Loucy (cell line): ENCODE results near the gene MGRN1.

Source experiments
- H2AFZ ChIP-seq: fragments of 200-600 bp; sonication (generic); 2 replicates; pipeline ENCODE4 v1.6.0; 2016; ENCODE audit warnings: antibody characterized with exemption, mild to moderate bottlenecking, low read length, moderate library complexity
- H3F3A ChIP-seq: fragments of 200-600 bp; 2 replicates; pipeline ENCODE4 v1.6.0; 2016; ENCODE audit warnings: antibody characterized with exemption, low read depth, mild to moderate bottlenecking
- H3K27me3 ChIP-seq: fragments of 200-600 bp; sonication (generic); 2 replicates; pipeline ENCODE4 v1.6.1; 2014; ENCODE audit warnings: low read length, mild to moderate bottlenecking; ENCODE audit not compliant: insufficient read depth, poor library complexity, severe bottlenecking
- H3K36me3 ChIP-seq: fragments of 200-600 bp; sonication (generic); 2 replicates; pipeline ENCODE4 v1.6.1; 2016; ENCODE audit warnings: low read length; ENCODE audit not compliant: insufficient read depth
- H3K4me1 ChIP-seq: fragments of 200-600 bp; sonication (generic); 2 replicates; pipeline ENCODE4 v1.5.1; 2014; ENCODE audit warnings: low read length, mild to moderate bottlenecking; ENCODE audit not compliant: insufficient read depth, poor library complexity, severe bottlenecking
- H3K4me2 ChIP-seq: fragments of 200-600 bp; sonication (generic); 2 replicates; pipeline ENCODE4 v1.6.0; 2014; ENCODE audit warnings: antibody characterized with exemption, low read length, low read depth, mild to moderate bottlenecking; ENCODE audit not compliant: poor library complexity, severe bottlenecking
- H3K4me3 ChIP-seq: fragments of 200-600 bp; sonication (generic); 2 replicates; pipeline ENCODE4 v1.5.1; 2014; ENCODE audit warnings: low read length, mild to moderate bottlenecking, mixed read lengths; ENCODE audit not compliant: poor library complexity, severe bottlenecking
- H3K79me2 ChIP-seq: fragments of 200-600 bp; sonication (generic); 2 replicates; pipeline ENCODE4 v1.6.1; 2014; ENCODE audit warnings: low read length; ENCODE audit not compliant: insufficient read depth
- H3K9ac ChIP-seq: fragments of 200-600 bp; sonication (generic); 2 replicates; pipeline ENCODE4 v1.6.0; 2014; ENCODE audit warnings: mild to moderate bottlenecking, low read depth, low read length, moderate library complexity; ENCODE audit not compliant: poor library complexity, severe bottlenecking
- H3K9me2 ChIP-seq: fragments of 200-600 bp; sonication (generic); replicated peaks from 2 replicates; pipeline ENCODE4 v1.6.1; 2016; ENCODE audit warnings: low read depth, low read length, mixed read lengths
- H3K9me3 ChIP-seq: fragments of 200-600 bp; sonication (generic); 2 replicates; pipeline ENCODE4 v1.6.1; 2014; ENCODE audit warnings: mild to moderate bottlenecking, antibody characterized with exemption, low read length, low read depth; ENCODE audit not compliant: insufficient read depth
- H4K20me1 ChIP-seq: fragments of 200-600 bp; sonication (generic); 2 replicates; pipeline ENCODE4 v1.6.0; 2014; ENCODE audit warnings: antibody characterized with exemption, low read length, mild to moderate bottlenecking; ENCODE audit not compliant: insufficient read depth, poor library complexity, severe bottlenecking
- CTCF ChIP-seq: fragments of 200-600 bp; sonication (generic); conservative IDR thresholded peaks from 2 replicates; pipeline ENCODE4 v1.5.1; 2014; ENCODE audit warnings: mild to moderate bottlenecking, antibody characterized with exemption, low read length
- EZH2phosphoT487 ChIP-seq: fragments of 200-600 bp; IDR thresholded peaks from 2 replicates; pipeline ENCODE4 v1.6.1; 2018; ENCODE audit warnings: antibody characterized with exemption, mild to moderate bottlenecking, moderate library complexity, borderline replicate concordance

MGRN1 gene

GRCh38 chr16:4602331-4602730, 22.3 kb upstream of the MGRN1 start:
- Histone ChIP-seq H3K9ac (no peak overlapping the region), H3K4me3 (no peak overlapping the region), H2AFZ (no peak overlapping the region), H3K27me3 (no peaks in the 10 kb centered on the region), H3K9me3 (no peaks in the 10 kb centered on the region), H3F3A (no peaks in the 10 kb centered on the region), H3K4me2 (no peak overlapping the region), H3K79me2 (no peaks in the 10 kb centered on the region), H4K20me1 (no peaks in the 10 kb centered on the region), H3K4me1 (no peaks in the 10 kb centered on the region), H3K36me3 (no peaks in the 10 kb centered on the region), H3K9me2 (no peaks in the 10 kb centered on the region)
- TF ChIP-seq CTCF (no peak), EZH2phosphoT487 (no peak)

GRCh38 chr16:4603624-4604170, 20.9 kb upstream of the MGRN1 start:
- no peaks in the 10 kb centered on the region for H4K20me1 ChIP-seq
- H3K36me3 ChIP-seq: no peaks in the 10 kb centered on the region
- no peaks in the 10 kb centered on the region for H3K4me1 ChIP-seq
- H2AFZ ChIP-seq: no peak overlapping the region
- TF ChIP-seq EZH2phosphoT487 (no peak), CTCF (no peak)
- no peak overlapping the region for H3K9ac ChIP-seq
- no peak overlapping the region for H3K4me3 ChIP-seq
- H3K79me2 ChIP-seq: no peaks in the 10 kb centered on the region
- no peak overlapping the region for H3K4me2 ChIP-seq
- H3K27me3 ChIP-seq: no peaks in the 10 kb centered on the region
- H3K9me2 ChIP-seq: no peaks in the 10 kb centered on the region
- H3F3A ChIP-seq: no peaks in the 10 kb centered on the region
- H3K9me3 ChIP-seq: no peaks in the 10 kb centered on the region

GRCh38 chr16:4604401-4604800, 20.2 kb upstream of the MGRN1 start:
- H3K9me2 ChIP-seq: no peaks in the 10 kb centered on the region
- no peaks in the 10 kb centered on the region for H3K36me3 ChIP-seq
- no peak overlapping the region for H3K9ac ChIP-seq
- no peaks in the 10 kb centered on the region for H3K79me2 ChIP-seq
- H4K20me1 ChIP-seq: no peaks in the 10 kb centered on the region
- H3K4me3 ChIP-seq: no peak overlapping the region
- H3K4me1 ChIP-seq: no peaks in the 10 kb centered on the region
- no peaks in the 10 kb centered on the region for H3K9me3 ChIP-seq
- H3K4me2 ChIP-seq: no peak overlapping the region
- H3K27me3 ChIP-seq: no peaks in the 10 kb centered on the region
- TF ChIP-seq EZH2phosphoT487 (no peak), CTCF (no peak)
- H3F3A ChIP-seq: no peaks in the 10 kb centered on the region
- no peak overlapping the region for H2AFZ ChIP-seq
